Activated T-cell treated with anti-CD3 and anti-CD28 coated beads for 1 hour (primary cell): ENCODE results near the gene PDE5A.
A peak's percentile ranks its signal among the peaks of the same experiment; 100 is the strongest.
"Not testable (repeated sequence)": the region's sequence is repeated elsewhere in the genome, so short reads cannot be mapped to it uniquely, and the experiment has no call there.

Experiments used
- DNase-seq: peaks from one replicate; pipeline ENCODE4 v3.0.0-alpha.2; 2020; ENCODE audit warnings: low read depth

PDE5A gene

GRCh38 chr4:119470021-119470736, 158.4 kb downstream of the PDE5A start:
- DNase-seq: not testable (repeated sequence)

DNA sequence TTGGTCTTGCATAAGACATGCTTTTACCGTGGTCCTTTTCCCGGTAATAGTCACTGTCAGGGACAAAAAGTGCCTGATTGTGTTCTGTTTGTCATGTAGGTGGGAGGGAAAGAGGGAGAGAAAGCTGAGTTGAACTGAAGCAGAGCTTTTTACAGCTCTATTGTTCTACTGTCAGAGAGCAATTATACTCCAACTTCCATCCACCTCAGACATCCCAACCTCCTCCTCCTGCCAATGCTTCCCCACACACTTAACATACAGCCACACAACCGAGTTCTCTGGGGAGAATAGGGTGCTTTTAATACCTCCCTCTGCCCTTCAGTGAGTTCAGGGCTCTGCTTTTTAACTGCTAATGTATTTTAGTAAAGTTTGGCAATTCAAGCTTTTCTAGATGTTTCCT, 159.6 kb downstream of the PDE5A start:
- not testable (repeated sequence) for DNase-seq

DNA sequence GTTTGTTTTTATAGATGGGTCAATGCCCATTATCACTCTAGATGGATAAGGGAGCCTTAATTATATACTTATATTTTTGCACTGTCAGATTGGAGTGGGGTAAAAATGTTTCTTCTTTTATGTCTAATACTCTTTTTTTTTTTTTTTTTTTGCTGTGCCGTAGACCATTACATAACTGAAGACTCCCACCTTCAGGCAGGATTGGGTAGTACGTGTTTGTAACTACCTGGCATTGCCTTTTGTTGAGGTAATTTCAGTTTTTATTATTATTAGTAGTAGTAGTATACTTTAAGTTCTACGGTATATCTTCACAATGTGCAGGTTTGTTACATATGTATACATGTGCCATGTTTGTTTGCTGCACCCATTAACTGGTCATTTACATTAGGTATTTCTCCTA, 165.9 kb downstream of the PDE5A start:
- DNase-seq: peak; percentile 34

- DNase-seq: not testable (repeated sequence)
Measured at GRCh38 chr4:119455734-119456133, 172.9 kb downstream of the PDE5A start.

DNA sequence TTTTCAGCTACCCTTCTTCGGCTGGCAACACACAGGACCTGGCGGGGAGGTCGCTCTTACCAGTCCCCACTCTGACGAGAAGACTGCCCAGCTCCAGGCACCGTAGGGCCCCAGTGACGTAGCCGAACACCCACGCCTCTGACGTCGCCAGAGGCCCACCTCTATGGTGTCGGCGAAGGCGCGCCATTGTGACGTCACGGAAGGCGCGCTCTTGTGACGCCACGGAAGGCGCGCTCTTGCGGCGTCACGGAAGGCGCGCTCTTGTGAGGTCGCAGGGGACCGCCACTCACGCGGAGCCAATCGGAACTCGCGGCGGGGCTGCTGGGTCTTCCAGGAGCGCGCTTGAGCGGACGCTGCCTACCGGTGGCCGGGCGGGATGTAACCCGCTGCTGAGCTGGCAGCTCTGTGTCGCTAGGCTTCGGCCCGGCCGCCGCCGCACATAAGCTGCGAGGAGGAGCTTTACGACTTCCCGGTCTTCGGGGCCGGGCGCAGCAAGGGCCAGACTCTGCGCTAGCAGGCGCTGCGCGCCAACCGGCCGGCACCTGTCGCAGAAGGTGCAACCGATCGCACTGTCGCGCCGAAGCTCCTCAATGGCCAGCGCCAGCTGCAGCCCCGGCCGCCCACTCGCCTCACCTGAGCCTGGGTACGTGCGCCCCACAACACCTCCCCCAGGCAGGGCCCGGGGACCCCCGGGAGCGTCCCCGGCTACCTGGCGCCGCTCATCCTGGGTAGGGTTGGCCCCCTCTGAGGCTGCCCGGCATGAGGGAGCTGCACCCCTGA, 173.9 kb downstream of the PDE5A start:
- peak; percentile 91 for DNase-seq

- not testable (repeated sequence) for DNase-seq
Measured at GRCh38 chr4:119454151-119454490, 174.5 kb downstream of the PDE5A start.

DNA sequence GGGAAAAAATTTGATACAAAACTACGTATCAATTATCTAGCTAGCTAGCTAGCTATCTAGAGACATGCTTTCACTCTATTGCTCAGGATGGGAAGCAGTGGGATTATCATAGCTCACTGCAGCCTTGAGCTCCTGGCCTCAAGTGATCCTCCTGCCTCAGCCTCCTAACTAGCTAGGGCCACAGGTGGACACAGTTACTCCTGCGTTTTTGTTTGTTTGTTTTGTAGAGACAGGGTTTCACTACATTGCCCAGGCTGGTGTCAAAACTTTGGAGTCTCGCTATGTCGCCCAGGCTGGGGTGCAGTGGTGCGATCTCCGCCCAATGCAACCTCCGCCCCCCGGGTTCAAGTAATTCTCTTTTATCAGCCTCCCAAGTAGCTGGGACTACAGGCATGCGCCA, 175.3 kb downstream of the PDE5A start:
- not testable (repeated sequence) for DNase-seq

DNA sequence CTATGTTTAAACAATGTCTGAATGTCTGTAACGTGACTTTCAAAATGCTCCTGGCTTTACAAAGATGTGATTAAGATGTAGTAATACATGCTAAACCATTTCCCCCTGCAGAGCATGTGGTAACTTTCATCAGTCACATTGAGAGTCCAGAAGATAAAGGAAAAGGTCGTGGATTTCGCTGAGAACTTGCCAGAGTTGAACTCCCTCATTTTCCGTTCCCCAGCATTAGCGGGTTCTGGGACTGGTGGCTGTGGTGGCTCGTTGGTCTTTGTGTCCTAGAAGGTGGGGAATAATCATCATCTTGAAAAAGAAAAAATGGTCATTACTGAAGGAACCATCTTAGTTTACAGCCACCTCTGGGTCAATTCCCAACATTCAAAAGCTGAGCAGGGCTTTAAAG, 178.8 kb downstream of the PDE5A start:
- DNase-seq: not testable (repeated sequence)
